GM19035 (cell line): ENCODE data around the gene ARRB2.
"Not testable (repeated sequence)": the region's sequence is repeated elsewhere in the genome, so short reads cannot be mapped to it uniquely, and the experiment has no call there.

Experiments used
- ATAC-seq: cut with Tn5 transposase; IDR thresholded peaks from one replicate; pipeline ENCODE4 v1.9.1; 2021; ENCODE audit not compliant: unreplicated experiment

ARRB2 gene

DNA sequence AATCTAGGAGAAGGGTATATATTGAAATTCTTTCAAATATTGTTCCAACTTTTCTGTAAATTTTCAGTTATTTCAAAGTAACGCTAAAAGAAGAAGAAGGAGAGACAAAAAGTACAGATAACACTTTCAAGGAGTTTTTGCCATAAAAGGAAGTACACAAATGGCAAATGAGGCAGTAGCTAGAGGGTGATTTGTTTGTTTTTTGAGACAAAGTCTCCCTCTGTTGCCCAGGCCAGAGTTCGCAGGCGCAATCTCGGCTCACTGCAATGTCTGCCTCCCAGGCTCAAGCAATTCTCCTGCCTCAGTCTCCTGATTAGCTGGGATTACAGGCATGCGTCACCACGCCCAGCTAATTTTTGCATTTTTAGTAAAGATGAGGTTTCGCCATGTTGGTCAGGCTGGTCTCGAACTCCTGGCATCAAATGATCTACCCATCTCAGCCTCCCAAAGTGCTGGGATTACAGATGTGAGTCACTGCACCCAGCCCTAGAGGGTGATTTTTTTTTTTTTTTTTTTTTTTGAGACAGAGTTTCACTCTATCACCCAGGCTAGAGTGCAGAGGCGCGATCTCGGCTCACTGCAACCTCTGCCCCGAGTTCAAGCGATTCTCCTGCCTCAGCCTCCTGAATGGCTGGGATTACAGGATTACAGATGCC is 10.9 kb upstream of the ARRB2 start:
- not testable (repeated sequence) for ATAC-seq

- no peak for ATAC-seq
These were observed 9.3 kb upstream of the ARRB2 start for GRCh38 chr17:4701116-4701515.

GRCh38 chr17:4703330-4703691 is 7.1 kb upstream of the ARRB2 start:
- ATAC-seq = no peak

GRCh38 chr17:4704574-4704907 is 5.9 kb upstream of the ARRB2 start:
- ATAC-seq = not testable (repeated sequence)

GRCh38 chr17:4704991-4705390 is 5.4 kb upstream of the ARRB2 start:
- no peak for ATAC-seq

DNA sequence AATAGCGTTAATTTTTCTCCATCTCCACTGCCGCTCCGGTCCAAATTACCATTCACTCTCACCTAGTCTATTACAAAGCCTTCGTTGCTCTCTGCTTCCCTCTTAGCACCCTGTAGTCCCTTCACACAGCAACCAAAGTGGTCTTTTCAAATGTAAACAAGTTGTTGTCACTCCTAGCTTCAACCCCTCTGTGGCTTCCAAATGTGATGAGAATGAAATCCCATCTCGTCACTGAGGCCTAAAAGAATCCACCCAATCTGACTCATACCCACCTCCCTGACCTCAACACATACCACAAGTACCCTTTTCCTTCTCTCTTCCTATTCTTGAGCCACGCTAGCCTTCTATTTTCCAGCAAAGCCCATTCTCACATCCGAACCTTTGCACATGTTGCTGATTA is 4.3 kb upstream of the ARRB2 start:
- no peak for ATAC-seq

- ATAC-seq = no peak
These were observed 2.0 kb upstream of the ARRB2 start for GRCh38 chr17:4708436-4708835.

- ATAC-seq = no peak
These were observed 532 bp downstream of the ARRB2 start for GRCh38 chr17:4710693-4711634.

DNA sequence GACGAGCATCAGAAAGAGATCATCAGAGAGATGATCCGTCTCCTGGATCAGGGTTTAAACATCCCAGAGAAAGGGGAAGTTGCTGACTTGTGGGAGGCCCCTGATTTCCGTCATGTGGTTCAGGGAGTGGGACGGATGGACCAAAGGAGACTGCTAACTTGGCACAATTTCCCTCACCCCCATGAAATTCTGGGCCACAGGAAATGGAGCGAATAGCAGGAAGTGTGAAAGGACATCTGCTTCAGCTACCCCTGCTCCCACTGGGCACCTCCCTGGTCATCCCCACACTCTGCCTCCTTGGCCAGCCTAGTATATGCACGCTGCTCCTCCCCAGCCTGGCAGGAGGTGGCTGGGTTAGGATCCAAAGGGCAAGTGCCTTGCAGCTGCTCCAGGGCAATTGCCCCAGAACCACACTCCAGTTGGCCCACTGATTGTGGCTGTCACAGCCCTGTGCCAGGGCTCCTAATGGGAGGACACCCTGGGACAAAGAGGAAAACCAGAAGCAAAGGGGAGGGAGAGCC is 1.3 kb downstream of the ARRB2 start:
- ATAC-seq = no peak

GRCh38 chr17:4712526-4712925 is 2.1 kb downstream of the ARRB2 start:
- no peak for ATAC-seq

DNA sequence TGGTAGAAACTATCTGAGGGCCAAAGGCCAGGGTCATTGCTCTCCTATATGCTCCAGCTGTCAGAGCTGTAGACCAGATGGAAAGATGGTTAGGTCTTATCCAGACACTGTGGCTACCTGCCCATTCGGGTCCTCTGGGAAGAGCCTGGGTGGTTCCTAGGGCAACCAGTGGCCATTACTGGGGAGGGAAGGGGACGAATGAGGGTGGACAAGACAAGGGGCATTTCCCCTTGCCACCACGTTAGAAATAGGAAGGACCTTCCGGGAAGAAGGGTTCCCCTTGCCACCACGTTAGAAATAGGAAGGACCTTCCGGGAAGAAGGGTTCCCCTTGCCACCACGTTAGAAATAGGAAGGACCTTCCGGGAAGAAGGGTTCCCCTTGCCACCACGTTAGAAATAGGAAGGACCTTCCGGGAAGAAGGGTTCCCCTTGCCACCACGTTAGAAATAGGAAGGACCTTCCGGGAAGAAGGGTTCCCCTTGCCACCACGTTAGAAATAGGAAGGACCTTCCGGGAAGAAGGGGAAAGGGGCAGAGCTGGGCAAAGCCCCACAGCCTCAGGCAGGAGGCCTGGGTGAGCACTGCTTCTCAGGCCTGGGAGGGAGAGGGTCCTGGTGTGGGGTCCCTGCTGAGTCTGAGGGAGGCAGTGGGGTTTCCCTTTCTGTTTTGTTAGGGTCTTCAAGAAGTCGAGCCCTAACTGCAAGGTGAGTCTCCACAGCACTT is 4.1 kb downstream of the ARRB2 start:
- ATAC-seq = not testable (repeated sequence)

- ATAC-seq = no peak
These were observed 4.8 kb downstream of the ARRB2 start for GRCh38 chr17:4715063-4715744.

GRCh38 chr17:4716081-4716480 is 5.6 kb downstream of the ARRB2 start:
- ATAC-seq = no peak

- ATAC-seq = no peak
These were observed 7.4 kb downstream of the ARRB2 start for GRCh38 chr17:4717791-4718190.

- no peak for ATAC-seq
These were observed 7.8 kb downstream of the ARRB2 start for GRCh38 chr17:4718276-4718675.

DNA sequence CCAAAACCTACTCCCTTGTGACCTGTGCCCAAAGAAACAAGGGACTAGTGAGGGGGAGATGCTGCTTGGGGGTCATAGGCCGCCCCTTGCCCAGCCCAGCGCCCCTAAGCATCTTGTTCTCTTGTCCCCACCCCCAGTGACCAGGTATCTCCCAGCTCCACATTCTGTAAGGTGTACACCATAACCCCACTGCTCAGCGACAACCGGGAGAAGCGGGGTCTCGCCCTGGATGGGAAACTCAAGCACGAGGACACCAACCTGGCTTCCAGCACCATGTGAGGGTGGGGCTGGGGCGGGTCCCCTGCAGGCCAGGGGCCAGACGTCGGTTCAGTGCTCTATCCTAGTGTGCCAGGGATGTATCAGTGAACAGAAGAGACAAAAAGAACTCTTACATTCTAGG is 8.7 kb downstream of the ARRB2 start:
- ATAC-seq = no peak

DNA sequence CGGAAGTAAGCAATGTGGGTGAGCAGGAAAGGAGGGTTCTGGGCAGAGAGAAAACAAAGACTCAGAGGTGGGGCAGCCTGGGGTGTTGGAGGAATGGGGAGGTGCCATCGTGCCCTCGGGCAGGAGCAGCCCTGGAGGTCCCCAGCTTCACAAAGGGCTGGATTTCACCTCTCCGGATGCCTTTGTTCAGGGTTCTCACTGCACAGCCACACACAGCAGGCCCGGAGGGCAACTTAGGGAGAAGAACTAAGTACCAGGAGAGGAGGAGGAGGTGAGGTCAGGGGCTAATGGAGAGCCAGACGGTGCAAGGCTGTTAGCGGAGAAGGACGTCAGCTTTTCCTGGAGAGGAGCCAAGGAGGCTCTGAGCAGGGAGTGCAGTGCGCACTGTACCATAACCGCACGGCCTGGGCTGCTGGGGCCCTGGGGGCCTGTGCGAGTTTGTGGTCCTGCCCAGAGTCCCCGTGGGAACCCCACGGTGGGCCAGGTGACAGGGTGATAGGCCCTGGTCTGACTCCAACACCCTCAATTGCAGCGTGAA is 9.3 kb downstream of the ARRB2 start:
- no peak for ATAC-seq

DNA sequence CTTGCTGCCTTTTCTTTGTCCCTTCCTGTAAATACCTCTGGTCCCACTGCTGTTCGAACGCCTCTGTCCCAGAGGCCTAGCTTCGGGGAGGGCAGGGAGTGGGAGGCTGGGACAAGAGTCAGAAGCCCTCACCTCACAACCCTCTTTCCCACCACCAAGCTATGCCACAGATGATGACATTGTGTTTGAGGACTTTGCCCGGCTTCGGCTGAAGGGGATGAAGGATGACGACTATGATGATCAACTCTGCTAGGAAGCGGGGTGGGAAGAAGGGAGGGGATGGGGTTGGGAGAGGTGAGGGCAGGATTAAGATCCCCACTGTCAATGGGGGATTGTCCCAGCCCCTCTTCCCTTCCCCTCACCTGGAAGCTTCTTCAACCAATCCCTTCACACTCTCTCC is 10.4 kb downstream of the ARRB2 start:
- ATAC-seq = no peak

DNA sequence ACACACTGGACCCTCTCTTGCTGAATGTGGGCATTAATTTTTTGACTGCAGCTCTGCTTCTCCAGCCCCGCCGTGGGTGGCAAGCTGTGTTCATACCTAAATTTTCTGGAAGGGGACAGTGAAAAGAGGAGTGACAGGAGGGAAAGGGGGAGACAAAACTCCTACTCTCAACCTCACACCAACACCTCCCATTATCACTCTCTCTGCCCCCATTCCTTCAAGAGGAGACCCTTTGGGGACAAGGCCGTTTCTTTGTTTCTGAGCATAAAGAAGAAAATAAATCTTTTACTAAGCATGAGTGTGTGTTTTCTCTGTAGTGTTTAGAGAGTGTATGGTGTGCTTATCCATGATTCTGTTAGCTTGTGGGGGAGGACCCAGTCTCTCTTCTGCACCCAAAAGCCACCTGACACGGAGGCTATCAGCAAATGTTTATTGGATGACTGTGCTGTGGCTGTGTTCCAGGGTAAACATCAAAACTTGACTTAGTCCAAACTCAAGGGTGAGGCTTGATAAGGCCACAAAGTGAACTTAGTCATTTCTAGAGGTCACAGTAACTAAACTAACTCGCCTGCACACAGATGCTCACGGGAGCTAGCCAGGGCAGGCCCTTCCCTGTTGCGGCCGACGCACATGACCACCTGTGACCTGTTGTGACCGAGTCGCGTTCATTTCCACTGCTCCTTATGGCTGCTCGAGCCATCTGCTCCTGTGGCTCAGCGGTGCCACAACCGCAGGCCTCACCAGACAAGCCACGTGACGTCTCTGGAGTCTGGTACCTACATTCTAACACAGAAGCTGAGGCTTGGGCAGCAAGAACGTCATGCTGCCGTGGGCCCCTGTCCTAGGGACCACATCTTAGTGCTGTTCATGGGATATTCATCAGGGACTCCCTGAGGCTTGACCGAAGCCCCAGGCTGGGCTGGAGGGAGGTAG is 11.0 kb downstream of the ARRB2 start:
- no peak for ATAC-seq
